HUES6 (cell line): Measurements from ENCODE around the gene AQP12B.
"Not testable (repeated sequence)": the region's sequence is repeated elsewhere in the genome, so short reads cannot be mapped to it uniquely, and the experiment has no call there.

Source experiments
- H3K27ac ChIP-seq: 2 replicates; pipeline ENCODE4 v1.7.0; 2013; ENCODE audit warnings: low read depth, mild to moderate bottlenecking, low read length, inconsistent platforms
- H3K27me3 ChIP-seq: 2 replicates; pipeline ENCODE4 v1.6.1; 2013; ENCODE audit warnings: low read length; ENCODE audit not compliant: control insufficient read depth, insufficient read depth
- H3K36me3 ChIP-seq: 2 replicates; pipeline ENCODE4 v1.6.1; 2013; ENCODE audit warnings: low read length; ENCODE audit not compliant: control insufficient read depth, insufficient read depth
- H3K4me1 ChIP-seq: 2 replicates; pipeline ENCODE4 v1.6.1; 2013; ENCODE audit warnings: low read length; ENCODE audit not compliant: control insufficient read depth, insufficient read depth
- H3K4me3 ChIP-seq: 2 replicates; pipeline ENCODE4 v1.5.1; 2013; ENCODE audit warnings: low read depth, low read length
- H3K9ac ChIP-seq: one replicate; pipeline ENCODE4 v1.6.1; 2013; ENCODE audit warnings: mild to moderate bottlenecking, low read length
- H3K9me3 ChIP-seq: 2 replicates; pipeline ENCODE4 v1.6.1; 2013; ENCODE audit warnings: low read depth, low read length; ENCODE audit not compliant: control insufficient read depth, insufficient read depth

The AQP12B gene

GRCh38 chr2:240687741-240688552 is 5.3 kb upstream of the AQP12B start:
- H3K4me1 ChIP-seq = no peaks in the 10 kb centered on the region

DNA sequence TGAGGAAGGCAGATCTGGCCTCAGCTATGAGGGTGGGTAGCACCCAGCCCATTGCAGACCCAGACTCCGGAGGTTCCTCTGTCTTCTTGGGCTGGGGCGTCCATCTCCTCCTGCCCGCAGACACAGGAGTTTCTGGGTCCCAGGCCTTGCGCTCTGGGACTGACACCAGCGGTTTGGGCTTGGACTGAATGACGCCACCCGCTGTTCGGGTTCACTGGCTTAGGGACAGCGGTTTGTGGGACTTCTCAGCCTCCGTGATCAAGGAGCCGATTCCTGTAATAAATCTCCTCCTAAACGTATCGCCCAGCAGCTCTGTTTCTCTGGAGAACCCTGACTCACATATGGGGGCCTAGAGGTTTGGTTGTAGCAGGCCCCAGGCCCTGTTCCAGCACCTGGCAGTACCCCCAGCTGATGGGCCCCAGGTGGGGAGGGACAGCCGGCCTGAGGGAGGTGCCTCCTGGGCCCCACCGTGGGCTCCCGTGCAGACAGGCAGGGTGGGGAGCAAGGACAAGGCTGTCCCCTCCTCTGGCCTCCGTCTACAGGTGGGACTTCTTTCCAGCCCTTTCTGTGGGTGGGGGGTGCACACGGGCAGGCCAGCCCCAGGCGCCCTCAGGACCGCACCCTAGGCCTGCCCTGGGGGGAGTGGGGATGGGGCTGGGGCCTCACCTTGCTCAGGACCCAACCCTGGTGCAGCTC is 4.5 kb upstream of the AQP12B start:
- Histone ChIP-seq H3K27me3 (no peaks in the 10 kb centered on the region), H3K27ac (no peak overlapping the region), H3K9me3 (no peaks in the 10 kb centered on the region), H3K9ac (no peak overlapping the region), H3K4me1 (no peaks in the 10 kb centered on the region), H3K4me3 (no peak overlapping the region), H3K36me3 (no peaks in the 10 kb centered on the region)

More at GRCh38 chr2:240687741-240688552, 5.3 kb upstream of the AQP12B start:
- Histone ChIP-seq H3K9me3 (no peaks in the 10 kb centered on the region), H3K4me3 (no peak overlapping the region), H3K36me3 (no peaks in the 10 kb centered on the region), H3K27me3 (no peaks in the 10 kb centered on the region), H3K9ac (no peak overlapping the region), H3K27ac (no peak overlapping the region)

- Histone ChIP-seq H3K4me1 (no peaks in the 10 kb centered on the region), H3K36me3 (no peaks in the 10 kb centered on the region), H3K27ac (no peak overlapping the region), H3K9ac (no peak overlapping the region), H3K4me3 (no peak overlapping the region), H3K9me3 (no peaks in the 10 kb centered on the region), H3K27me3 (no peaks in the 10 kb centered on the region)
These were observed 3.8 kb upstream of the AQP12B start for GRCh38 chr2:240686460-240686859.

DNA sequence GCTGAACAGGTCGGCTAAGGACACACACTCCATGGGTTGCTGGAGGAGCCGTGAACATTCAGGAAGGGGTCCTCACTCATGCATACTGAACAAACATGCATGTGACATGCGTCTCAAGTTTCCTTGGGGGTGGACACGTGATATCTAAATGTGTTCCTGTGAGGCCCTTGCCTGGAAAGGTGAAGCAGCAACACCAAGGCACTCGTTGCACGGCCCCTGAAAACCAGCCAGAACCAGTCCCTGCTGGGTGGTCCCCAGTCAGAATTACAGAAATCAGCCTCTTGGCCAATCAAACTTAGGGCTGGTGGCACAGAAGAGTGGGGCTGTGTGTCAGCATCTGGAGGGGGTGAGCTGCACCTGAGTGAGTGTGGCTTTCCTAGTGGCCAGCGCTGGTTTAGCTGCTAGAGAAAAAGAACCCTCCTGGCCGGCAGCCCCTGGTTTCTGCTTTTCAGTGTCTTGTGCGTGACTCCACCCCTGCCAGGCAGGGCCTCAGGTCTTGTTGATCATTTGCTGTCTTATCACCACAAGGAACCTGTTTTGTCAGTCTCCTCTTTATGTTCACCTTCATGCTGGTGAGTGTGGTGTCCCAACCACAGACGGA is 3.2 kb upstream of the AQP12B start:
- Histone ChIP-seq H3K27me3 (no peaks in the 10 kb centered on the region), H3K4me1 (no peaks in the 10 kb centered on the region), H3K9ac (no peak overlapping the region), H3K9me3 (no peaks in the 10 kb centered on the region), H3K27ac (no peak overlapping the region), H3K36me3 (no peaks in the 10 kb centered on the region), H3K4me3 (no peak overlapping the region)

DNA sequence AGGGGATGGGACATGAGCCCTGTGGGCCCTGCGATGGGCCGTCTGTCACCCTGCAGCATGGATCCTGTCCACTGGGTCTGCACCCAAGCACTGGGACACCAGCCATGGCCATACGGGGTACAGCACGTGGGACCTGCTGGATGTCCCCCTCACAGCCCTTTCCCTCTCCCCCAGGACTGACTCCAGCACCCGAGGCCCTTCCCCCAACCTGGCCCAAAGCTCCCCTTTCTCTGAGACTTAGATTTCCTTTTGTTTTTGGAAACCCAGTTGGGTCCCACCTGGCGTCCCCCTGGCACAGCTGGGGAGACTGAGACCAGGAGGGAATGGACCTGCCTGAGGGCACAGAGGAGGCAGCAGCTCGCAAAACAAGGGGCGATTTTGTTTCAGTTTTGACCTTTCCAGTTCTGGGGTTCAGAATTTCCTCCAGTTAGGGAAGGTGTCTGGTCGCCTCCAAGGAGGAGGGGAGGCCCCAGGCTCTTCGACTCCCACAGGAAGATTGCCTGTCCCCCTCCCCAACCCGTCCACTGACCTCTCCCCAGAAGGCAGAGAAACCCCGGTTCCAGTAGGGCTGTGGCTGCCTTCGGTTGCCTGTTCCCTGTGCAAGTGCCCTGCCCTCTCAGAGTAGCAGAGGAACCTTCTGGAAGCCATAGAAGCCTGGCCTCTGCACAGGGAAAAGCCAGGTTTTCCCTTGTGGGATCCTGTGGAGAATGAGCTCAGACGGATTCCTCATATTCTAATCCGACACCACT is 1.5 kb upstream of the AQP12B start:
- not testable (repeated sequence) for H3K9me3 ChIP-seq, H3K27me3 ChIP-seq, H3K36me3 ChIP-seq, H3K9ac ChIP-seq, H3K27ac ChIP-seq, H3K4me3 ChIP-seq, H3K4me1 ChIP-seq

DNA sequence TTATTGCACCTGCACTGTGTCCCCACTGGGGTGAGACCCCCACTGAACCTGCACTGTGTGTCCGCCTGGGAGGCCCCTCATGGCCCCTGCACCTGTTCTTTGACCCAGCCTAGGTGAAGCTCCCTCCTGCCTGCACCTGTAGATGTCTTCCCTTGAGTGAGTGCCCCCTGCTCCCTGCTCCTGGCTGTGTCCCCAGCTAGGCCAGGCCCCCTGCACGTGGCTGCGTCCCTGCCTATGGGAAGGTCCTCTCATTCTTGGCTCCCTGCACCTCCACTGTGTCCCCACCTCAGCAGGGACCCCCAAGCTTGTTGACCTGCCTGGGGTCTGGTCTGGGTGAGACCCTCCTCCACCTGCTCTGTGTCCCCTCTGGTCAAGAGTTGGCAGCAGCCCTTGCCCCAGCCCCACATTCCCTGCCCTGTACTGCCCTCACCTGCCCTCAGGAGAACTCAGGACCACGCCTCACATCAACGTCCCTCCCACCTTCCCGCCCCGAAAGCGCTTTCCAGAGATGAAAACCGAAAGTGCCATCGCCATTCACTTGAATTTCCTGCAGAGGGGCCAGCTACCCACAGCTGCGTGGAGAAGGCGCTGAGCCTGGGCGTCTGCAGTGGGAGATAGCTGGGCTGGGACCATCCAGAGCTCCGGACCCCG is 769 bp upstream of the AQP12B start:
- not testable (repeated sequence) for H3K36me3 ChIP-seq, H3K9me3 ChIP-seq, H3K27me3 ChIP-seq, H3K4me1 ChIP-seq, H3K9ac ChIP-seq, H3K27ac ChIP-seq, H3K4me3 ChIP-seq

GRCh38 chr2:240680185-240680584 is 2.5 kb downstream of the AQP12B start:
- not testable (repeated sequence) for H3K4me1 ChIP-seq, H3K27me3 ChIP-seq, H3K27ac ChIP-seq, H3K36me3 ChIP-seq, H3K4me3 ChIP-seq, H3K9ac ChIP-seq, H3K9me3 ChIP-seq

DNA sequence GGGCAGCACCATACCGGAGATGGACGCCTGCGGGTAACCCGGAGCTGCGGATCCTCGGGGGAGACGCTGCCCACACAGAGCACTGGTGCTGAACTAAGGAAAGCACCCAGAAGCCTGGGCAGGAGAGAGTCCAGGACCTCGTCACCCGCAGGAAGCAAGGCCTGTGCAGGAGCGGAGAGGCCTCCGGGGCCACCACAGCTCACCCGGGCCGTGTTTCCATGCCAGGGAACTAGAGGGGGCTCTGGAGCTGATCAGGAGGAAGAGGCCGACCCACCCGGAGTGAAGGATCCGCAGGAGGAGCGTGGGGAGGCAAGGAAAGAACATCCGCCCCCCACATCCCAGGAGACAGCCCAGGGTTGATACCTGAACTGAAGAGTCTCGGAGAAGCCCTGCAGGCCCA is 3.8 kb downstream of the AQP12B start:
- H3K27ac ChIP-seq, H3K36me3 ChIP-seq, H3K4me1 ChIP-seq, H3K4me3 ChIP-seq, H3K9ac ChIP-seq, H3K27me3 ChIP-seq, H3K9me3 ChIP-seq: not testable (repeated sequence)

DNA sequence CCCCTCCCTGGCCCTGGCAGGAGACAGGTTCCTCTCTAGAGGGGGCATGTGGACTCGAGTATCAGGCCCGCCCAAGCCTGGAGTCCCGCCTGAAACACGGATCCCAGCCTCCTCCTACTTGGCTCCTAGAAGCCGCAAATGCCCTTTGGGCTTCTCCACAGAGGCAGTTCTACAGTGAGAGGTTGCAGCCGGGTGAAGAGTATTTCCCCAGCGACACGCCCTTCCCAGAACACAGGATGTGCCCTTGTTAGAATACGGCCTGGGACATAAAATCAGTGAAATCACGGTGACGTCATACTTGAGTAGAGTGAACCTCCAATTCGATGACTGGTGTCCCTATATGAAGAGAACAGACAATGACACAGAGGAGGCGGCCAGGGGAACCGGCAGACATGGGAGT is 4.6 kb downstream of the AQP12B start:
- not testable (repeated sequence) for H3K4me3 ChIP-seq, H3K27me3 ChIP-seq, H3K9me3 ChIP-seq, H3K36me3 ChIP-seq, H3K4me1 ChIP-seq, H3K9ac ChIP-seq, H3K27ac ChIP-seq

DNA sequence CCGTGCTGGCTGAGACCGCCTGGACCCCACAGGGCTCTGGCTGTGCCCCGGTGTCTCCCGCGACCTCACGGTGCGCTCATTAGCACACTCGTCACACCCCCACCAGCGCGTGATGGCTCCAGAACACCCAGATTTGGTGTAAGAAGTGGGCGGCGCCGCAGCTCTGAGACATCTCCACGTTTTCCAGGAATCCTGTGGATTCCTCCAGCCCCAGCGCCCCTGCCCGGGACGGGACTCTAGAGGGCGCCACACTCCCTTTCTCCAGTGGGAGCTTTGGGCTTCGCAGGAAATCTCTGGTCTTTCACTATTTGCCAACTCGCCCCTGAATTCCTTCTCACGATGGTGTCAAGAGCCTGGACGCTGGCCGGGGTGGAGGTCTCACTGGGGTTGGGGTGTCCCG is 7.3 kb downstream of the AQP12B start:
- H3K9ac ChIP-seq, H3K9me3 ChIP-seq: not testable (repeated sequence)

More for the DNA sequence above, 7.3 kb downstream of the AQP12B start:
- H3K4me3 ChIP-seq, H3K36me3 ChIP-seq, H3K4me1 ChIP-seq, H3K27ac ChIP-seq: not testable (repeated sequence)
- peaks cover 14% of the 10 kb centered on the region for H3K27me3 ChIP-seq
